ENCODE results near the gene HINFP. TPM values are rescaled to one million over a fixed set of nuclear protein-coding genes. Genes with fewer than 3 reads are reported as not detected.
A peak's percentile ranks its signal among the peaks of the same experiment; 100 is the strongest.

Gene HINFP, protein sequence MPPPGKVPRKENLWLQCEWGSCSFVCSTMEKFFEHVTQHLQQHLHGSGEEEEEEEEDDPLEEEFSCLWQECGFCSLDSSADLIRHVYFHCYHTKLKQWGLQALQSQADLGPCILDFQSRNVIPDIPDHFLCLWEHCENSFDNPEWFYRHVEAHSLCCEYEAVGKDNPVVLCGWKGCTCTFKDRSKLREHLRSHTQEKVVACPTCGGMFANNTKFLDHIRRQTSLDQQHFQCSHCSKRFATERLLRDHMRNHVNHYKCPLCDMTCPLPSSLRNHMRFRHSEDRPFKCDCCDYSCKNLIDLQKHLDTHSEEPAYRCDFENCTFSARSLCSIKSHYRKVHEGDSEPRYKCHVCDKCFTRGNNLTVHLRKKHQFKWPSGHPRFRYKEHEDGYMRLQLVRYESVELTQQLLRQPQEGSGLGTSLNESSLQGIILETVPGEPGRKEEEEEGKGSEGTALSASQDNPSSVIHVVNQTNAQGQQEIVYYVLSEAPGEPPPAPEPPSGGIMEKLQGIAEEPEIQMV
- 14.4 and 15.2 TPM in 2 replicates for total RNA-seq (2014; rRNA removed; shearing (Covaris generic))

DNA sequence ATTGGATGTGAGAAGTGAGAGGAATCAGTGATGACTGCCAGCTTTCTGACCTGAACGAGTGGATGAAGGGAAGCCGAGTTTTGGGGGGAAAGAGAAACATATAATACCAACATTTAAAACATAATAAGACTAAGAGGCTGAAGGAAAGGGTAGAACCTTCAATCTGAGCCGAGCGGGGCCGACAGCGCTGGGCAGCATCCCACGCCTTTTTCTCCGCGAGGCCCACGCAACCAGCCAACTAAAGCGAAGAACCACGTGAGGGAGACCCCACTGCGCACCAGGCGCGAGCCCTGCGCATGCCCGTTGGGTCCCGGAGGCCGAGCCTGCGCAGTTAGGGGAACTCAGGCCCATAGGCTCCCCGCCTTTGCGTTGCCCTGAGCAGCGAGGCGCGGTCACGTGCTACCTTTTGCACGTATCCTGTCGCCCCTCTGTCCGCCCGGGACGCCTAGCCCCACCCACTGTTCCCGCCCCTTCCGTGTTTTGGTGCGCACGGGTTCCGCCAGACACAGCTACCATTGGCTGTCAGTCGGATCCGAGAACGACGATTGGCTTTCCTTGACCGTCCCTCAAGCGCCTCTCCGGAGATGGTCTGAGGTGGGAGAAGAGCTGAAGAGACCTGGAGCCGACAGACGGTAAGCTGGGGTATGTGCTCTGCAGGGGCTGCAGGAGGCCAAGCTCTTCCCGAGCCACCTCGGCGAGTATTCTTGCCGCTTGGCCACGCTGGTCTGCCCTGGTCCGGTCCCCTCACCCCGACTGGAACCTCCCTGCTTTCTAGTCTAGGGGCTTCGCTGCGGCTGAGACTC is at the start of gene HINFP:
HINFP (plus strand) TSS at position 573 of the 803 bp plus-strand sequence. CDS start 5,365 bp downstream, outside the sequence.
- H3K4me3 ChIP-seq = peak within 1 kb of the TSS; percentile 99
- peaks cover 9% of the 10 kb centered on the region for H3K4me1 ChIP-seq
- no peaks in the 10 kb centered on the region for H3K27me3 ChIP-seq
- peak within 1 kb of the TSS; percentile 70 for H3K27ac ChIP-seq
- peak; percentile 97 to 98 for DNase-seq
- H3K9me3 ChIP-seq (replicated peaks) = no peaks in the 10 kb centered on the region
- 0 out of 2 replicates have a peak, but pooled peaks cover 2% of the 10 kb centered on the region for H3K36me3 ChIP-seq

DNA sequence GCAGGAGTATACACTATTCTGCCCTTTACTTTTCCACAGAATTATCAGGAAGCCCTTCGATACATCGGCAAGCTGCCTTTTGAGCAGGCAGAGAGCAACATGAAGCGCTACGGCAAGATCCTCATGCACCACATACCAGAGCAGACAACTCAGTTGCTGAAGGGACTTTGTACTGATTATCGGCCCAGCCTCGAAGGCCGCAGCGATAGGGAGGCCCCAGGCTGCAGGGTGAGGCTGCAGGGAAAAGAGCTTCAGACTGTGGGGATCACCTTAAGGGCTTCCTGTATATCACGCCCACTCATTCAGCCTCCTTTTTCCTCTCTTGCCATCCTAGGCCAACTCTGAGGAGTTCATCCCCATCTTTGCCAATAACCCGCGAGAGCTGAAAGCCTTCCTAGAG is 43.5 kb upstream of the HINFP start:
- Histone ChIP-seq H3K4me3 (no peak overlapping the region), H3K4me1 (no peaks in the 10 kb centered on the region), H3K27ac (no peak overlapping the region), H3K9me3 (replicated peaks) (no peaks in the 10 kb centered on the region), H3K36me3 (peaks cover 5% of the 10 kb centered on the region), H3K27me3 (no peaks in the 10 kb centered on the region)
- no peak for DNase-seq

DNA sequence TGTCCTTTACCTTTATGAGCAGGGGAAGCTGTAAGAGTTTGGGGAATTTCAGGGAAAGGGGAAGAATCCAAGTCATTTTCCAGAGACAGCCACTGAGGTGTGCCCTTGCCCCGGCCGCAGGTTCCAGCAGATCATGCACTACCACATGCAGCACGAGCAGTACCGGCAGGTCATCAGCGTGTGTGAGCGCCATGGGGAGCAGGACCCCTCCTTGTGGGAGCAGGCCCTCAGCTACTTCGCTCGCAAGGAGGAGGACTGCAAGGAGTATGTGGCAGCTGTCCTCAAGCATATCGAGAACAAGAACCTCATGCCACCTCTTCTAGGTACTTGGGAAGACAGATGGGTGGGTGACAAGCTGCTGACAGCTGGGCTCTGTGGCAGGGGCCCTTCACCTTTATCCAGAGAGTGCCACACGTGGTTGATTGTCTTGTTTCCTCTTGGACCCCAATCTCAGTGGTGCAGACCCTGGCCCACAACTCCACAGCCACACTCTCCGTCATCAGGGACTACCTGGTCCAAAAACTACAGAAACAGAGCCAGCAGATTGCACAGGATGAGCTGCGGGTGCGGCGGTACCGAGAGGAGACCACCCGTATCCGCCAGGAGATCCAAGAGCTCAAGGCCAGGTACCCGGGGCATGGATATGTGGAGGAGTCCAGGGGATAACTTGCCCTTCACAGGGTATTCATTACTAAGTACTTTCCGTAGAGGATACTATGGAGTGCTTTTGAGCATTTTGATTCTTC is 42.5 kb upstream of the HINFP start:
- no peak for DNase-seq
- Histone ChIP-seq H3K4me3 (no peak overlapping the region), H3K9me3 (replicated peaks) (no peaks in the 10 kb centered on the region), H3K4me1 (no peaks in the 10 kb centered on the region), H3K27me3 (no peaks in the 10 kb centered on the region), H3K36me3 (peaks cover 5% of the 10 kb centered on the region), H3K27ac (no peak overlapping the region)

DNA sequence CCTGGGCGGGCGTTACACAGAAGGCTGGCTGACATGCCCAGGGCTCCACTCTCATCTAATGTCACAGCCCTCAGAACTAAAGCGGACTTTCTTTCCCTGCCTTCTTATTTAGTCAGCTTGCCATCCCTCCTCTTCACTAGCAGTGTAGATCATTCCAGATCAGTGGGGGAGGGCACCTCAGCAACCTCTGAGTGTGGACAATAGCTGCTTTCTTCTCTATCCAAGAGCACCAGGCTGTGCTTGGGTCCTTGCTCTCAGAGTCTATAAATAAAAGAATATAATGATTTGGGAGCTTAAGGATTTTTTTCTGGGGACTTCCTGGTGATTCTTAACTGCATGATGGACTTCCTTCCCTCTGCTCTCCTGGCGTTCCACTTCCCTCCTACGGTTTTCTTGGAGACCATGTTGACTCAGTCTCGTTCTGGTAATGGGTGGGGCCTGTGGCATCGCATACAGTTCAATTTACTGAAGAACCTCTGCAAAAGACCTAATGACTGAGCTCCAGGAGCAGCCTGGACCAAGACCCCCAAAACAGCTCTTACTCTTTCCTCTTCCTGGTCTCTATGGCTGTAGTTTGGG is 39.6 kb upstream of the HINFP start:
- no peak overlapping the region for H3K27ac ChIP-seq
- no peak overlapping the region for H3K4me3 ChIP-seq
- no peaks in the 10 kb centered on the region for H3K4me1 ChIP-seq
- H3K27me3 ChIP-seq = no peaks in the 10 kb centered on the region
- DNase-seq = no peak
- H3K36me3 ChIP-seq = no peaks in the 10 kb centered on the region; the same call in 1 of the 2 replicates
- no peaks in the 10 kb centered on the region for H3K9me3 ChIP-seq (replicated peaks)

DNA sequence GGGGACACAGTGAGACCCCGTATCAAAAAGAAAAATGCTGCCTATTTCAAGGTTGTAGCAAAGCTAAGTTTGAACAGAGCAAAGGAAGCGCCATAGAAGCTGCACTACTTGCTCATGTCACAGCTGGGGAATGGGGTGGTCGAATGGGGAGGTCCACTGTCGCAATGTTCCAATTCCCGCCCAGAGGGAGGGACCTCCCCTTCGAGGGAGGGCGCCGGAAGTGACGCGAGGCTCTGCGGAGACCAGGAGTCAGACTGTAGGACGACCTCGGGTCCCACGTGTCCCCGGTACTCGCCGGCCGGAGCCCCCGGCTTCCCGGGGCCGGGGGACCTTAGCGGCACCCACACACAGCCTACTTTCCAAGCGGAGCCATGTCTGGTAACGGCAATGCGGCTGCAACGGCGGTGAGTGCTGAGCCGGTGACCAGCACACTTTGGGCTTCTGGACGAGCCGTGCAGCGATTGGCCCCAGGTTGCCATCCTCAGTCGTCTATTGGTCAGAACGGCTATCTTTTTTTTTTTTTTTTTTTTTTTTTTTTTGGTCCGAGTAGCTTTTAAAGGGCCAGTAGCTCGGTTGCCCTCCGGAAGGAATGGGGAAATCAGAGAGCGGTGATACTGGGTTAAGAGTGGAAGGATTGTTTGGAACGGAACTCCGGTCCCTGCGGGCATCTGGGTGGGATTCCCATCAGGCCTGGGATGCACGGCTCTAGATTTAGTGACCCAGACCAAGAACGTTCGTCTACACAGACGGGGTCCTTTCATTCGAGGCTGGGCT is 36.5 kb upstream of the HINFP start, which contains the start of gene HMBS:
HMBS (plus strand) TSS at position 219 of the 774 bp plus-strand sequence; CDS start at position 372, 153 bp downstream.
- H3K27me3 ChIP-seq = no peaks in the 10 kb centered on the region
- peak; percentile 89 to 91 for DNase-seq

DNA sequence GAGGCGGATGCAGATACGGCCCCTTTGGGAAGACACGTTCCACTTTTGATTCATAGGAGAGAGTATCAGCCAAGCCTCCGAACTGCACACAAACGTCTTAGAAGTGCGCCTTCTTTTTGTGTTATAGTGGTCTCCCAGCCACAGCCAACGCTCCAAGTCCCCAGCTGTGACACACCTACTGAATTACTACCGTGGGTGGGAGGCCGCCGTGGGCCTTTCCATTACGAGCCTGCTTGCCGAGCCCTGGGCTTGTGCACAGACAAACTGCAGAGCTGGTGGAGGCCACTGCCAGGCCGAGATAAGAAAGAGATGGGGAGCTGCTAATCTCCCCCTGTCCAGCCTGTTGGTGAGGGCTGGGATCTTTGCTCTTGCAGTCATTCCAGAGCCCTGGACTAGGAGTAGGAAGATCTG is 35.9 kb upstream of the HINFP start:
- no peak for DNase-seq
- H3K4me1 ChIP-seq = no peaks in the 10 kb centered on the region
- H3K27ac ChIP-seq = peak overlapping the region; percentile 93
- no peaks in the 10 kb centered on the region for H3K36me3 ChIP-seq
- no peaks in the 10 kb centered on the region for H3K27me3 ChIP-seq
- peak overlapping the region; percentile 100 for H3K4me3 ChIP-seq
- H3K9me3 ChIP-seq (replicated peaks) = no peaks in the 10 kb centered on the region

More for the DNA sequence above, 36.5 kb upstream of the HINFP start, which contains the start of gene HMBS:
- H3K4me3 ChIP-seq = peak within 1 kb of the TSS; percentile 100
- no peaks in the 10 kb centered on the region for H3K36me3 ChIP-seq
- no peaks in the 10 kb centered on the region for H3K4me1 ChIP-seq
- no peaks in the 10 kb centered on the region for H3K9me3 ChIP-seq (replicated peaks)
- peak within 1 kb of the TSS; percentile 93 for H3K27ac ChIP-seq

DNA sequence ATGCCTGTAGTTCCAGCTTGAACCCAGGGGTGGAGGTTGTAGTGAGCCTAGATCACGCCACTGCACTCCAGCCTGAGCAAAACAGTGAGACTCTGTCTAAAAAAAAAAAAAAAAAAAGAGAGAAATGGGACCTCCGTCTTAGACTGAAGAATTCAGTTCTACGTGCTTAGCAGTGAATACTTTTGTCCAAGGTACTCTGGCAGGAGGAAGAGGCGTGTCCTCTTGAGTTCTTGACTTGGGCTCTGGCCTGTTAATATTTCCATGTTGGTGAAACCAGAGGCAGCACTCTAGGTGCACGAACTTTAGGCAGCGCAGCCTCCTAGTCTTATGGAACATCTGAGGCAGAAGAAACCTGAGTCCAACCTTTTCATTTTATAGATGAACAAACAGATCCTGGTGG is 34.3 kb upstream of the HINFP start:
- Histone ChIP-seq H3K9me3 (replicated peaks) (no peaks in the 10 kb centered on the region), H3K27ac (no peak overlapping the region), H3K36me3 (peaks cover 2% of the 10 kb centered on the region; the same call in 1 of the 2 replicates), H3K4me3 (no peak overlapping the region), H3K27me3 (no peaks in the 10 kb centered on the region), H3K4me1 (no peaks in the 10 kb centered on the region)
- DNase-seq = no peak

DNA sequence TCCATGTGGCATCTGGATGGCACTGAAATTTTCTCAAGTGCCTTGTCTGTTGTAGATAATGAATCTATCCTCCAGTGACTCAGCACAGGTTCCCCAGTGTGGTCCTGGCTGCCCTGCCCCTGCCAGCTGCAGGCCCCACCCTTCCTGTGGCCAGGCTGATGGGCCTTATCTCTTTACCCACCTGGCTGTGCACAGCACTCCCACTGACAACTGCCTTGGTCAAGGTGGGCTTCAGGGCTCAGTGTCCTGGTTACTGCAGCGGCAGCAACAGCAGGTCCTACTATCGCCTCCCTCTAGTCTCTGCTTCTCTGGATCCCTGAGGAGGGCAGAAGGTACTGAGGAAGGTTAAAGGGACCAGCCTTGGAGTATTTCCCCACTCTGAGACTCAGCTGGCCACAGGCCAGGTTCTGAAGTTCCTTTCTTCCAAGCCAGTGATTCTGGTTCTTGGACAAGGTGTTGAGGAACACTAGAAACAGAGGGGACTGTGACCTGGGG is 33.6 kb upstream of the HINFP start:
- Histone ChIP-seq H3K27ac (no peak overlapping the region), H3K36me3 (peaks cover 9% of the 10 kb centered on the region), H3K9me3 (replicated peaks) (no peaks in the 10 kb centered on the region), H3K27me3 (no peaks in the 10 kb centered on the region), H3K4me1 (0 out of 2 replicates have a peak, but pooled peaks cover 2% of the 10 kb centered on the region), H3K4me3 (no peak overlapping the region)
- no peak for DNase-seq

DNA sequence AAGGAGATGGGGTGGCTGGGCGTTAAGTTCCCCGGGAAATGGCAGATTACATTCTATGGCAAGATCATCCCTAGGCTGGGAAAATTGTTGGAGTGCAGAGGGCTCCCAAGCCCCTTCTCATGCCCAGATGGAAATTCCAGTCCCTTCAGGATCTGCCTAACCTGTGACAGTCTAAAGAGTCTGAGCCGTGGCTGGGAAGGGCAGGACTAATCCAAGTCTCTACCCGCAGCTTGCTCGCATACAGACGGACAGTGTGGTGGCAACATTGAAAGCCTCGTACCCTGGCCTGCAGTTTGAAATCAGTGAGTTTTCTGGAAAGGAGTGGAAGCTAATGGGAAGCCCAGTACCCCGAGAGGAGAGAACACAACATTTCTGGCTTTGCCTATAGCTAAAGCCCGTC is 33.0 kb upstream of the HINFP start:
- DNase-seq = no peak
- Histone ChIP-seq H3K27ac (no peak overlapping the region), H3K4me1 (0 out of 2 replicates have a peak, but pooled peaks cover 4% of the 10 kb centered on the region), H3K27me3 (no peaks in the 10 kb centered on the region), H3K9me3 (replicated peaks) (no peaks in the 10 kb centered on the region), H3K4me3 (no peak overlapping the region), H3K36me3 (peaks cover 15% of the 10 kb centered on the region)

DNA sequence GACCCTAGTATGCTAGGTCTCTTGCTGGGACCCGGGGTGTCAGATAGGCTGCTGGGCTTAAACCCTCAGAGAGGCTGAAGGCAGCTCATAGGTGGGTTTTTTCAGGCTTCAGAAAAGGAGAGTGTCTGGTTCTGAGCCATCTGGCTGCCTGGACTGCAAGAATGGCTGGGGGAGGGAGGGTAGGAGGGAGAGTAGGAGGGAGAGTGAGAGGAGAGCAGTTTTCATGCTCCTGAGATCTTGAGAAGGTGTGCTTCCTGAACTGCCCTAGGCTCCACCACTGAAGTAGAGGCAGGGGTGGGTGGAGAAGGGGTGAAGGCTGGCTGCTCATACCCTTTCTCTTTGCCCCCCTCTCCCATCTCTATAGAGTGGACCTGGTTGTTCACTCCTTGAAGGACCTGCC is 32.1 kb upstream of the HINFP start:
- H3K4me1 ChIP-seq = 0 out of 2 replicates have a peak, but pooled peaks cover 4% of the 10 kb centered on the region

DNA sequence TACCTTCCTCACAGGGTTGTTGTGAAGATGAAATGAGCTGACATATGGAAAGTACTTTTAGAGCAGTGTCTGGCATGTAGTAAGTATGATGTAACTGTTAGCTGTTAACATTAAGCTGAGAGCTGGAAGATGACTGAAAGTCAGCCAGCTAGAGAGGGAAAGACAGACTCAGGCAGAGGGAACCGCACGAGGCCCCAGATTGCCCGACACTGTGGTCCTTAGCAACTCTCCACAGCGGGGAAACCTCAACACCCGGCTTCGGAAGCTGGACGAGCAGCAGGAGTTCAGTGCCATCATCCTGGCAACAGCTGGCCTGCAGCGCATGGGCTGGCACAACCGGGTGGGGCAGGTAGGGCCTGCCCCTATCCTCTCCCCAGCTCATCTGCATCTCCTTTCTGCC is 30.2 kb upstream of the HINFP start:
- no peak overlapping the region for H3K4me3 ChIP-seq
- no peaks in the 10 kb centered on the region for H3K27me3 ChIP-seq
- H3K36me3 ChIP-seq = peaks cover 25% of the 10 kb centered on the region
- no peak overlapping the region for H3K27ac ChIP-seq
- peaks cover 4% of the 10 kb centered on the region; the same call in 1 of the 2 replicates for H3K4me1 ChIP-seq
- no peaks in the 10 kb centered on the region for H3K9me3 ChIP-seq (replicated peaks)
- no peak for DNase-seq

More for the DNA sequence above, 32.1 kb upstream of the HINFP start:
- Histone ChIP-seq H3K36me3 (peaks cover 24% of the 10 kb centered on the region), H3K9me3 (replicated peaks) (no peaks in the 10 kb centered on the region), H3K4me3 (no peak overlapping the region), H3K27me3 (no peaks in the 10 kb centered on the region), H3K27ac (no peak overlapping the region)
- DNase-seq = no peak

DNA sequence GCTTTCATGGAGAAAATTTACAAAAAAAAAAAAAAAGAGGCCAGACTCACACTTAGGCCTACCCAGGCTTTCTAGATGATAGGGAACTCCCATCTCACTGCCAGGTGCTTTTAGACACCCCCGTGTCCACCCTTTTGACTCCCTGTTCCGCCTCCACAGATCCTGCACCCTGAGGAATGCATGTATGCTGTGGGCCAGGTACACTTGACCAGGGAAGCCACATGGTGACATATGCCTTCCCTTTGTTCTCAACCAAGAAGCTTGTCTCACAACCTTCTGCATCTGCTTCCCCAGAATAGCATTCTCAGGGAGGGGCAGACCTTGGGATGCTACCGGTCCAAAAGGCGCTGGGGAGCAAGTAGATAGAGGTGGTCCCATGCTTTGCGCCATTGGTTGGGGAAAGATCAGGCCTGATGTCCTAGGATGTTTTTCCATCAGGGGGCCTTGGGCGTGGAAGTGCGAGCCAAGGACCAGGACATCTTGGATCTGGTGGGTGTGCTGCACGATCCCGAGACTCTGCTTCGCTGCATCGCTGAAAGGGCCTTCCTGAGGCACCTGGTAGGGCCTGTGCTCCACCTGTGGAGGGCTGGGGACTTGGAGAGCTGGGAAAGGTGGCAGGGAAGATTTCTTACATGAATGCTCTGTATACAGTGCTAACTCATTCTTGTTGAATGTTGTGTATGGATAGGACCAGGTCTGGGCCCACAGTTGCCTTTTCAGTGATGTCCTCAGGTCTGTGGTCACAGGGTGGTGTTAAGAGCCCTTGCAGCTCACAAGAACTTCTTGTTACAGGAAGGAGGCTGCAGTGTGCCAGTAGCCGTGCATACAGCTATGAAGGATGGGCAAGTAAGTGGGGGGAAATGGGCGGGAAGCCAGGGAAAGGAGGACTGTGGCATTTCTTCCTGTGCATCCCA is 29.2 kb upstream of the HINFP start:
- peak overlapping the region; percentile 96 for H3K4me3 ChIP-seq
- H3K36me3 ChIP-seq = peaks cover 25% of the 10 kb centered on the region

More for the DNA sequence above, 29.2 kb upstream of the HINFP start:
- no peak overlapping the region for H3K27ac ChIP-seq
- no peaks in the 10 kb centered on the region for H3K9me3 ChIP-seq (replicated peaks)
- H3K4me1 ChIP-seq = peaks cover 4% of the 10 kb centered on the region; the same call in 1 of the 2 replicates
- no peaks in the 10 kb centered on the region for H3K27me3 ChIP-seq
- peak in 1 of 2 experiments; percentile 20 for DNase-seq
